GM12878 (cell line): ENCODE results near the gene TYR. TPM values are rescaled to one million over a fixed set of nuclear protein-coding genes. Genes with fewer than 3 reads are reported as not detected.

Source experiments
- ATAC-seq: fragments of 200-7000 bp; cut with Tn5 transposase; 3 replicates; pipeline ENCODE4 v1.9.1; 2020; ENCODE audit warnings: mild to moderate bottlenecking, moderate library complexity
- BruUV-seq: library from RNA; stranded (reverse); fragments of 400-500 nt; replicated peaks from 2 replicates; lab custom pipeline; 2021; lab: Mats Ljungman, UMichigan
- CTCF ChIA-PET: fragments of 300-600 bp; sonication (Branson Sonifier 250); formaldehyde crosslinking; extraction: SDS; loops from one replicate; lab custom pipeline; 2021; ENCODE audit warnings: inconsistent platforms; lab: Yijun Ruan, JAX
- POLR2A ChIA-PET: fragments of 350-600 bp; formaldehyde crosslinking; extraction: SDS; loops from one replicate; lab custom pipeline; 2021; ENCODE audit warnings: inconsistent platforms; lab: Charles Lee
- RAD21 ChIA-PET: fragments of 300-600 bp; sonication (Branson Sonifier 250); formaldehyde crosslinking; loops from one replicate; lab custom pipeline; 2023; ENCODE audit warnings: antibody characterized with exemption; ENCODE audit not compliant: unreplicated experiment; lab: Charles Lee
- SMC1A ChIA-PET: fragments of 300-600 bp; sonication (Branson Sonifier 250); formaldehyde crosslinking; loops from one replicate; lab custom pipeline; 2023; ENCODE audit not compliant: unreplicated experiment, uncharacterized antibody; lab: Charles Lee
- DNase-seq: peaks from one replicate; pipeline ENCODE4 v3.0.0-alpha.2; 2011; ENCODE audit warnings: low read depth, low spot score
- FAIRE-seq: peaks from 3 replicates; lab custom pipeline; 2011; peaks lifted over from hg19 to GRCh38; lab: Jason Lieb, UNC
- H2AFZ ChIP-seq: 2 replicates; pipeline ENCODE4 v1.6.0; 2011; ENCODE audit warnings: low read depth, low read length, control low read depth; ENCODE audit not compliant: control insufficient read depth
- H3K27ac ChIP-seq: 2 replicates; pipeline ENCODE4 v1.5.1; 2011; ENCODE audit warnings: control low read depth; ENCODE audit not compliant: control insufficient read depth, insufficient read depth
- H3K27me3 ChIP-seq, 2 experiments: replicated peaks in 1 of 2; 2 replicates each; pipeline versions ENCODE4 v1.6.0 to v1.6.1; 2011; ENCODE audit warnings: low read length in 1 of 2; ENCODE audit not compliant: control insufficient read depth in 2 of 2, insufficient read depth in 2 of 2
- H3K36me3 ChIP-seq, 2 experiments: 2 replicates each; pipeline ENCODE4 v1.5.1; 2011; ENCODE audit warnings: low read length in 1 of 2; ENCODE audit not compliant: control insufficient read depth in 2 of 2, insufficient read depth in 2 of 2
- H3K4me1 ChIP-seq: 2 replicates; pipeline ENCODE4 v1.6.1; 2011; ENCODE audit warnings: mild to moderate bottlenecking, low read length, moderate library complexity, mixed read lengths; ENCODE audit not compliant: control insufficient read depth, insufficient read depth
- H3K4me2 ChIP-seq: 2 replicates; pipeline ENCODE4 v1.6.0; 2011; ENCODE audit warnings: control low read depth; ENCODE audit not compliant: control insufficient read depth, insufficient read depth
- H3K4me3 ChIP-seq: fragments of 200-600 bp; sonication (generic); 2 replicates; pipeline ENCODE4 v1.5.1; 2016
- H3K79me2 ChIP-seq: 2 replicates; pipeline ENCODE4 v1.6.0; 2011; ENCODE audit warnings: low read length; ENCODE audit not compliant: control insufficient read depth, insufficient read depth
- H3K9ac ChIP-seq: 2 replicates; pipeline ENCODE4 v1.8.0; 2011; ENCODE audit warnings: low read length, control low read depth, mixed read lengths; ENCODE audit not compliant: control insufficient read depth, insufficient read depth
- H3K9me3 ChIP-seq: replicated peaks from 3 replicates; pipeline ENCODE4 v1.5.1; 2011; ENCODE audit warnings: mild to moderate bottlenecking, low read length; ENCODE audit not compliant: control insufficient read depth, insufficient read depth
- H4K20me1 ChIP-seq: 2 replicates; pipeline ENCODE4 v1.6.0; 2011; ENCODE audit not compliant: control insufficient read depth, insufficient read depth
- CHD4 ChIP-seq: fragments of 200-600 bp; sonication (generic); IDR thresholded peaks from 2 replicates; pipeline ENCODE4 v1.6.1; 2016; ENCODE audit warnings: mild to moderate bottlenecking
- CREB1 ChIP-seq: IDR thresholded peaks from 2 replicates; pipeline ENCODE4 v1.6.1; 2012; ENCODE audit warnings: low read depth, mild to moderate bottlenecking, inconsistent platforms
- CUX1 ChIP-seq: IDR thresholded peaks from 2 replicates; pipeline ENCODE4 v1.6.1; 2012; ENCODE audit warnings: improper control_type of control experiment, low read depth, low read length; ENCODE audit not compliant: insufficient replicate concordance
- EED ChIP-seq: sonication (generic); IDR thresholded peaks from 2 replicates; pipeline ENCODE4 v1.6.1; 2016; ENCODE audit warnings: antibody characterized with exemption, low read depth
- GABPA ChIP-seq: IDR thresholded peaks from 2 replicates; pipeline ENCODE4 v1.6.1; 2014; ENCODE audit warnings: antibody characterized with exemption, low read depth, mild to moderate bottlenecking, inconsistent platforms
- MTA3 ChIP-seq: IDR thresholded peaks from 2 replicates; pipeline ENCODE4 v1.6.1; 2012; ENCODE audit warnings: low read length, inconsistent platforms, borderline replicate concordance
- NR2C1 ChIP-seq: fragments of 450-650 bp; IDR thresholded peaks from 2 replicates; pipeline ENCODE4 v1.6.1; 2017; ENCODE audit warnings: antibody characterized with exemption, mild to moderate bottlenecking, moderate library complexity
- REST ChIP-seq: IDR thresholded peaks from 2 replicates; pipeline ENCODE4 v1.6.1; 2012; ENCODE audit warnings: mild to moderate bottlenecking, low read depth, low read length
- SP1 ChIP-seq: IDR thresholded peaks from one replicate; pipeline ENCODE4 v1.6.1; 2011; ENCODE audit warnings: low read depth, low read length
- SUPT20H ChIP-seq: IDR thresholded peaks from 2 replicates; pipeline ENCODE4 v1.6.1; 2011; ENCODE audit warnings: low read depth, mild to moderate bottlenecking, low read length, moderate library complexity, borderline replicate concordance; ENCODE audit not compliant: control insufficient read depth
- ZBTB40 ChIP-seq: fragments of 450-650 bp; IDR thresholded peaks from 2 replicates; pipeline ENCODE4 v1.6.1; 2016; ENCODE audit warnings: mild to moderate bottlenecking, moderate library complexity, borderline replicate concordance
- WGBS: methylation state at CpG from one replicate; pipeline ENCODE4 v1.1.6; 2016; ENCODE audit warnings: low lambda C conversion rate; ENCODE audit not compliant: insufficient replicate concordance, insufficient coverage; ENCODE audit errors: missing lambda C conversion rate; 5-methylcytosine and 5-hydroxymethylcytosine counted together
- in situ Hi-C: fragments of 300-500 bp; cut with MboI; formaldehyde crosslinking; loops from 9 replicates; pipeline ENCODE4 v1.14.3; 2018; ENCODE audit warnings: mixed read lengths
- intact Hi-C: fragments of 100-400 bp; cut with micrococcal nuclease; formaldehyde crosslinking; loops from one replicate; pipeline ENCODE4 v1.14.2; 2022; ENCODE audit not compliant: unreplicated experiment
- polyA plus RNA-seq, 11 experiments: library from polyadenylated mRNA; depleted of rRNA in 4 of 11; unstranded in 6 of 11; stranded (reverse) in 5 of 11; fragments of >200 nt; fragmentation: Nextera tagmentation in 4 of 11; fragmentation: Illumina TruSeq in 1 of 11; extraction: Ambion mirVana in 4 of 11; extraction: Trizol in 1 of 11; gene quantifications; 1 replicate in 1 of 11; 2 replicates in 10 of 11; pipeline versions ENCODE4 v1.2.1 to v1.2.3, GENCODE V29; 2011 to 2016; ENCODE audit warnings: inconsistent platforms in 2 of 11, missing spikeins in 2 of 11, low read depth in 1 of 11
- total RNA-seq, 4 experiments: library from RNA; depleted of rRNA in 3 of 4; stranded (reverse); fragments of >200 nt in 3 of 4; fragmentation: Illumina TruSeq in 1 of 4; extraction: Trizol in 1 of 4; gene quantifications; 2 replicates each; pipeline versions ENCODE4 v1.2.1 to v1.2.3, GENCODE V29; 2013 to 2021

Gene TYR
- total and polyA plus RNA-seq, 10 of the 15 experiments (the other 5 are each of a cell fraction or from before 2014, with no cell fraction given) = not detected

- no peak for TF ChIP-seq ZBTB40
- TF ChIP-seq MTA3 = no peak
- TF ChIP-seq NR2C1 = no peak
- TF ChIP-seq EED = no peak
- no peak for TF ChIP-seq CHD4
Measured at GRCh38 chr11:89168396-89168795, 9.3 kb upstream of the TYR start (continued).

GRCh38 chr11:89175796-89176195 lies 1.9 kb upstream of the TYR start:
- H3K9ac ChIP-seq = no peak overlapping the region
- H3K27me3 ChIP-seq = 0 out of 4 replicates have a peak, but pooled peaks cover 0 to 2% of the 10 kb centered on the region in 2 experiments
- no peak overlapping the region for H2AFZ ChIP-seq
- H3K36me3 ChIP-seq = no peaks in the 10 kb centered on the region
- BruUV-seq = no TSS peak
- WGBS = 6% methylated on average over 2 of the region's 2 CpGs
- no peaks in the 10 kb centered on the region for H4K20me1 ChIP-seq
- CTCF ChIA-PET = no interaction called here
- H3K4me1 ChIP-seq = no peaks in the 10 kb centered on the region
- no peak overlapping the region for H3K4me2 ChIP-seq
- RAD21 ChIA-PET = no interaction called here
- H3K9me3 ChIP-seq = no peaks in the 10 kb centered on the region
- DNase-seq (no peak), ATAC-seq (no peak), FAIRE-seq (no peak)
- SMC1A ChIA-PET = no interaction called here
- no peaks in the 10 kb centered on the region for H3K79me2 ChIP-seq
- POLR2A ChIA-PET = no interaction called here
- in situ Hi-C loops (no loop called here), intact Hi-C loops (no loop called here)
- H3K27ac ChIP-seq = no peak overlapping the region
- H3K4me3 ChIP-seq = no peak overlapping the region
- no peak for TF ChIP-seq SP1
- no peak for TF ChIP-seq SUPT20H
- TF ChIP-seq CREB1 = no peak
- TF ChIP-seq CUX1 = no peak
- TF ChIP-seq GABPA = no peak
- TF ChIP-seq REST = no peak
